ENCODE results near the gene MRPL37.

Gene MRPL37

GRCh38 chr1:54265126-54265525 lies 65.2 kb downstream of the MRPL37 start:
- Histone ChIP-seq H3K4me3 (ENCODE audit: low read depth, low read length) (no peak overlapping the region), H3K27ac (no peak overlapping the region), H3K27me3 (replicated peaks) (no peaks in the 10 kb centered on the region), H3K36me3 (replicated peaks) (no peaks in the 10 kb centered on the region)
- DNase-seq = no peak
- in situ Hi-C loops (cut with HindIII; ENCODE audit: low pct_ligation_motif_present, low sequenced_read_pairs) = no loop called here
- TF ChIP-seq, protein P1, sequence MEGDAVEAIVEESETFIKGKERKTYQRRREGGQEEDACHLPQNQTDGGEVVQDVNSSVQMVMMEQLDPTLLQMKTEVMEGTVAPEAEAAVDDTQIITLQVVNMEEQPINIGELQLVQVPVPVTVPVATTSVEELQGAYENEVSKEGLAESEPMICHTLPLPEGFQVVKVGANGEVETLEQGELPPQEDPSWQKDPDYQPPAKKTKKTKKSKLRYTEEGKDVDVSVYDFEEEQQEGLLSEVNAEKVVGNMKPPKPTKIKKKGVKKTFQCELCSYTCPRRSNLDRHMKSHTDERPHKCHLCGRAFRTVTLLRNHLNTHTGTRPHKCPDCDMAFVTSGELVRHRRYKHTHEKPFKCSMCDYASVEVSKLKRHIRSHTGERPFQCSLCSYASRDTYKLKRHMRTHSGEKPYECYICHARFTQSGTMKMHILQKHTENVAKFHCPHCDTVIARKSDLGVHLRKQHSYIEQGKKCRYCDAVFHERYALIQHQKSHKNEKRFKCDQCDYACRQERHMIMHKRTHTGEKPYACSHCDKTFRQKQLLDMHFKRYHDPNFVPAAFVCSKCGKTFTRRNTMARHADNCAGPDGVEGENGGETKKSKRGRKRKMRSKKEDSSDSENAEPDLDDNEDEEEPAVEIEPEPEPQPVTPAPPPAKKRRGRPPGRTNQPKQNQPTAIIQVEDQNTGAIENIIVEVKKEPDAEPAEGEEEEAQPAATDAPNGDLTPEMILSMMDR (IDR thresholded peaks at IDR 0.05; ENCODE audit: low read depth, low read length, missing control alignments) = no peak

- TF ChIP-seq, protein P1 (IDR thresholded peaks at IDR 0.05; ENCODE audit: low read depth, low read length, missing control alignments) = no peak
- in situ Hi-C loops (cut with HindIII; ENCODE audit: low pct_ligation_motif_present, low sequenced_read_pairs) = no loop called here
- no peaks in the 10 kb centered on the region for H3K36me3 ChIP-seq (replicated peaks)
These were observed 65.7 kb downstream of the MRPL37 start for GRCh38 chr1:54265659-54266058.

DNA sequence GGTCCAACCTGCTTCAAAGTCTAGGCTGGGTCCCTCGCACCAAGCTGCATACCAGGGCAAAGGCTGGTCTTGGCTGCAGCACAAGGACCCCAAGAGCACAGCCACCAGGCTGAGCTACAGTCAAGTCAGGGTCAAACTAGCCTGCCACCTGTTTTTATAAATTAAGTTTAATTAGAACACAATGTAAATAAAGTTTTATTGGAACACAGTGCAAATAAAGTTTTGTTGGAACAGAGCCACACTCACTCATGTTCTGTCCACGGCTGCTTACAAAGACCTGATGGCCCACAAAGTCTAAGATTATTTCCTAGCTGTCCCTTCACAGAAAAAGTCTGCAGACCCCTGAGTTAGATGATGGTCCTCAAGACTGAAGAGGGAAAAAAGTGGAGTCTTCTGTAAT lies 66.2 kb downstream of the MRPL37 start:
- no peak for DNase-seq

More at GRCh38 chr1:54265659-54266058, 65.7 kb downstream of the MRPL37 start:
- Histone ChIP-seq H3K27me3 (replicated peaks) (no peaks in the 10 kb centered on the region), H3K4me3 (ENCODE audit: low read depth, low read length) (no peak overlapping the region), H3K27ac (no peak overlapping the region)
- DNase-seq = no peak

DNA sequence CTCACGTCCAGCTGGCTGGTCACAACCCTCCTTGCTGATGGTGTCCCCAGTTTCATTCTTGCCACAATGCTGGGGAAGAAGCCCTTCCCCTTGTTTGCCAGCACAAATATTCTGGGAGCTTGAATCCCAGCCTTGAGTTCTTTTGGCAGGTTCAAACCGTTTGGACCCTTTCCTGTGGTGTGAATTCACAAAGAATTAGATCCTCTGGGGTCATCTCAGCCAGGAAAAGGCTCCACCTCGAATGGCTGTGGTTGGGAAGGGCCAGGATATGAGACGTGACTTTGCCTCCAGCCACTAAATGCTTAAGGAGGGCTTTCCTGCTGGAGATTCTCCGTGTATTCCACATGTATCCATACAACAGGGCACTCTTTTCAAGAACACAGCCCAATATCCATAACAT lies 66.9 kb downstream of the MRPL37 start:
- no peak for DNase-seq
- no peaks in the 10 kb centered on the region for H3K36me3 ChIP-seq (replicated peaks)
- in situ Hi-C loops (cut with HindIII; ENCODE audit: low pct_ligation_motif_present, low sequenced_read_pairs) = no loop called here

More for the DNA sequence above, 66.2 kb downstream of the MRPL37 start:
- TF ChIP-seq, protein P1 (IDR thresholded peaks at IDR 0.05; ENCODE audit: low read depth, low read length, missing control alignments) = no peak
- Histone ChIP-seq H3K4me3 (ENCODE audit: low read depth, low read length) (no peak overlapping the region), H3K36me3 (replicated peaks) (no peaks in the 10 kb centered on the region), H3K27ac (no peak overlapping the region), H3K27me3 (replicated peaks) (no peaks in the 10 kb centered on the region)
- in situ Hi-C loops (cut with HindIII; ENCODE audit: low pct_ligation_motif_present, low sequenced_read_pairs) = no loop called here

More for the DNA sequence above, 66.9 kb downstream of the MRPL37 start:
- H3K27ac ChIP-seq = no peak overlapping the region
- H3K4me3 ChIP-seq (ENCODE audit: low read depth, low read length) = no peak overlapping the region
- TF ChIP-seq, protein P1 (IDR thresholded peaks at IDR 0.05; ENCODE audit: low read depth, low read length, missing control alignments) = no peak
- no peaks in the 10 kb centered on the region for H3K27me3 ChIP-seq (replicated peaks)
